ENCODE results near the gene BCL11B. TPM values are rescaled to one million over a fixed set of nuclear protein-coding genes. Genes with fewer than 3 reads are reported as not detected.

The BCL11B gene
- total RNA-seq, 4 donors from 2014 or later = 0.21 to 0.78 (median 0.26) TPM

GRCh38 chr14:99134516-99135046, 137.4 kb downstream of the BCL11B start:
- H3K4me1 ChIP-seq = no peaks in the 10 kb centered on the region
- TF ChIP-seq POLR2A (IDR thresholded peaks at IDR 0.05) (no peak), EP300 (IDR thresholded peaks at IDR 0.05) (no peak), CTCF (IDR thresholded peaks at IDR 0.05) (no peak)
- H3K4me3 ChIP-seq = no peak overlapping the region
- no peak for DNase-seq (ENCODE audit: low spot score in 2 of 2)
- no peaks in the 10 kb centered on the region for H3K27me3 ChIP-seq
- no peak overlapping the region for H3K27ac ChIP-seq
- 86 to 87% methylated on average over 6 to 8 of the region's 8 CpGs for WGBS, 2 donors
- H3K36me3 ChIP-seq = no peaks in the 10 kb centered on the region
- H3K9me3 ChIP-seq = peaks cover 0 to 3% (median 0%) of the 10 kb centered on the region in 4 donors

- WGBS, 2 donors = 56 to 69% methylated on average over 13 to 16 of the region's 16 CpGs
- DNase-seq (ENCODE audit: low spot score in 2 of 2) = peak in 1 of 2 donors; percentile 4
Measured at GRCh38 chr14:99133636-99134515, 138.1 kb downstream of the BCL11B start.

GRCh38 chr14:99132821-99133635, 139.0 kb downstream of the BCL11B start:
- TF ChIP-seq EP300 (IDR thresholded peaks at IDR 0.05) = no peak
- TF ChIP-seq CTCF (IDR thresholded peaks at IDR 0.05) = no peak
- TF ChIP-seq POLR2A (IDR thresholded peaks at IDR 0.05) = no peak
- Histone ChIP-seq H3K27ac (no peak overlapping the region), H3K36me3 (no peaks in the 10 kb centered on the region), H3K27me3 (no peaks in the 10 kb centered on the region), H3K4me1 (no peaks in the 10 kb centered on the region), H3K4me3 (no peak overlapping the region), H3K9me3 (peaks cover 0 to 3% (median 0%) of the 10 kb centered on the region in 4 donors)
- WGBS, 2 donors = 58 to 63% methylated on average over 19 of the region's 19 CpGs
- DNase-seq (ENCODE audit: low spot score in 2 of 2) = peak in 1 of 2 donors; percentile 2

More at GRCh38 chr14:99133636-99134515, 138.1 kb downstream of the BCL11B start:
- Histone ChIP-seq H3K27ac (no peak overlapping the region), H3K4me1 (no peaks in the 10 kb centered on the region), H3K9me3 (peaks cover 0 to 3% (median 0%) of the 10 kb centered on the region in 4 donors), H3K27me3 (no peaks in the 10 kb centered on the region), H3K4me3 (no peak overlapping the region), H3K36me3 (no peaks in the 10 kb centered on the region)
- TF ChIP-seq EP300 (IDR thresholded peaks at IDR 0.05) = no peak
- TF ChIP-seq POLR2A (IDR thresholded peaks at IDR 0.05) = no peak
- TF ChIP-seq CTCF (IDR thresholded peaks at IDR 0.05) = no peak

GRCh38 chr14:99131632-99132271, 140.2 kb downstream of the BCL11B start:
- Histone ChIP-seq H3K4me3 (no peak overlapping the region), H3K4me1 (peaks cover 0 to 8% (median 0%) of the 10 kb centered on the region in 4 donors), H3K27me3 (no peaks in the 10 kb centered on the region), H3K9me3 (peaks cover 0 to 3% (median 0%) of the 10 kb centered on the region in 4 donors), H3K36me3 (no peaks in the 10 kb centered on the region), H3K27ac (no peak overlapping the region)
- WGBS, 2 donors = 85 to 93% methylated on average over 9 to 12 of the region's 12 CpGs
- TF ChIP-seq EP300 (IDR thresholded peaks at IDR 0.05) (no peak), CTCF (IDR thresholded peaks at IDR 0.05) (no peak), POLR2A (IDR thresholded peaks at IDR 0.05) (no peak)
- DNase-seq (ENCODE audit: low spot score in 2 of 2) = peak in 1 of 2 donors; percentile 1

All from tibial nerve (tissue), 4 donors.